ENCODE results near the gene FAM3C.
"Not testable (repeated sequence)": the region's sequence is repeated elsewhere in the genome, so short reads cannot be mapped to it uniquely, and the experiment has no call there.

FAM3C gene

GRCh38 chr7:121437470-121437869 lies 41.4 kb upstream of the FAM3C start:
- Histone ChIP-seq H3K36me3 (ENCODE audit: control insufficient read depth, low read length) (no peaks in the 10 kb centered on the region), H3K9me3 (ENCODE audit: control insufficient read depth, insufficient read depth, low read length) (peaks cover 3% of the 10 kb centered on the region; the same call in 1 of the 2 replicates), H4K20me1 (ENCODE audit: control insufficient read depth, insufficient read depth, low read depth, low read length) (no peaks in the 10 kb centered on the region), H3K79me2 (ENCODE audit: control insufficient read depth, low read length) (no peaks in the 10 kb centered on the region), H3K27ac (ENCODE audit: low read depth, low read length) (no peak overlapping the region), H3K4me1 (ENCODE audit: control insufficient read depth, low read length) (peaks cover 32% of the 10 kb centered on the region), H3K9me2 (replicated peaks; ENCODE audit: control insufficient read depth, low read length) (no peaks in the 10 kb centered on the region), H3K4me3 (ENCODE audit: low read length) (no peak overlapping the region), H3K4me2 (ENCODE audit: low read length) (peak overlapping the region; percentile 57), H3K27me3 (ENCODE audit: control insufficient read depth, low read length) (no peaks in the 10 kb centered on the region), H3F3A (ENCODE audit: control insufficient read depth, insufficient read depth) (peaks cover 4% of the 10 kb centered on the region; the same call in 1 of the 2 replicates)
- TF ChIP-seq CTCF (IDR thresholded peaks at IDR 0.05; ENCODE audit: low read depth, low read length, poor library complexity, severe bottlenecking): no peak

GRCh38 chr7:121436688-121437087 lies 40.6 kb upstream of the FAM3C start:
- no peaks in the 10 kb centered on the region for H3K27me3 ChIP-seq (ENCODE audit: control insufficient read depth, low read length)
- no peak overlapping the region for H3K27ac ChIP-seq (ENCODE audit: low read depth, low read length)
- no peaks in the 10 kb centered on the region for H3K79me2 ChIP-seq (ENCODE audit: control insufficient read depth, low read length)
- peaks cover 4% of the 10 kb centered on the region; the same call in 1 of the 2 replicates for H3F3A ChIP-seq (ENCODE audit: control insufficient read depth, insufficient read depth)
- no peak for TF ChIP-seq CTCF (IDR thresholded peaks at IDR 0.05; ENCODE audit: low read depth, low read length, poor library complexity, severe bottlenecking)
- no peaks in the 10 kb centered on the region for H4K20me1 ChIP-seq (ENCODE audit: control insufficient read depth, insufficient read depth, low read depth, low read length)
- H3K9me2 ChIP-seq (replicated peaks; ENCODE audit: control insufficient read depth, low read length): no peaks in the 10 kb centered on the region
- H3K36me3 ChIP-seq (ENCODE audit: control insufficient read depth, low read length): no peaks in the 10 kb centered on the region
- peaks cover 29% of the 10 kb centered on the region for H3K4me1 ChIP-seq (ENCODE audit: control insufficient read depth, low read length)
- H3K9me3 ChIP-seq (ENCODE audit: control insufficient read depth, insufficient read depth, low read length): peaks cover 3% of the 10 kb centered on the region; the same call in 1 of the 2 replicates
- no peak overlapping the region for H3K4me2 ChIP-seq (ENCODE audit: low read length)
- no peak overlapping the region for H3K4me3 ChIP-seq (ENCODE audit: low read length)

GRCh38 chr7:121436136-121436535 lies 40.0 kb upstream of the FAM3C start:
- Histone ChIP-seq H3K4me2 (ENCODE audit: low read length) (no peak overlapping the region), H3K36me3 (ENCODE audit: control insufficient read depth, low read length) (no peaks in the 10 kb centered on the region), H3K27ac (ENCODE audit: low read depth, low read length) (no peak overlapping the region), H3K4me3 (ENCODE audit: low read length) (no peak overlapping the region), H3F3A (ENCODE audit: control insufficient read depth, insufficient read depth) (peaks cover under 1% of the 10 kb centered on the region; the same call in 1 of the 2 replicates), H3K9me2 (replicated peaks; ENCODE audit: control insufficient read depth, low read length) (no peaks in the 10 kb centered on the region), H3K9me3 (ENCODE audit: control insufficient read depth, insufficient read depth, low read length) (peaks cover 3% of the 10 kb centered on the region; the same call in 1 of the 2 replicates), H3K79me2 (ENCODE audit: control insufficient read depth, low read length) (no peaks in the 10 kb centered on the region), H4K20me1 (ENCODE audit: control insufficient read depth, insufficient read depth, low read depth, low read length) (no peaks in the 10 kb centered on the region), H3K27me3 (ENCODE audit: control insufficient read depth, low read length) (no peaks in the 10 kb centered on the region), H3K4me1 (ENCODE audit: control insufficient read depth, low read length) (peaks cover 24% of the 10 kb centered on the region)
- TF ChIP-seq CTCF (IDR thresholded peaks at IDR 0.05; ENCODE audit: low read depth, low read length, poor library complexity, severe bottlenecking): no peak
- TF ChIP-seq EZH2phosphoT487 (IDR thresholded peaks at IDR 0.05; ENCODE audit: borderline replicate concordance, low read length): no peak

GRCh38 chr7:121433775-121434174 lies 37.7 kb upstream of the FAM3C start:
- no peaks in the 10 kb centered on the region for H3K9me2 ChIP-seq (replicated peaks; ENCODE audit: control insufficient read depth, low read length)
- H3K4me1 ChIP-seq (ENCODE audit: control insufficient read depth, low read length): peaks cover 17% of the 10 kb centered on the region
- no peaks in the 10 kb centered on the region for H3F3A ChIP-seq (ENCODE audit: control insufficient read depth, insufficient read depth)
- no peaks in the 10 kb centered on the region for H3K27me3 ChIP-seq (ENCODE audit: control insufficient read depth, low read length)
- H3K79me2 ChIP-seq (ENCODE audit: control insufficient read depth, low read length): no peaks in the 10 kb centered on the region
- H3K36me3 ChIP-seq (ENCODE audit: control insufficient read depth, low read length): no peaks in the 10 kb centered on the region
- H3K27ac ChIP-seq (ENCODE audit: low read depth, low read length): no peak overlapping the region
- no peak overlapping the region for H3K4me3 ChIP-seq (ENCODE audit: low read length)
- H4K20me1 ChIP-seq (ENCODE audit: control insufficient read depth, insufficient read depth, low read depth, low read length): no peaks in the 10 kb centered on the region
- TF ChIP-seq EZH2phosphoT487 (IDR thresholded peaks at IDR 0.05; ENCODE audit: borderline replicate concordance, low read length) (no peak), CTCF (IDR thresholded peaks at IDR 0.05; ENCODE audit: low read depth, low read length, poor library complexity, severe bottlenecking) (no peak)
- H3K4me2 ChIP-seq (ENCODE audit: low read length): no peak overlapping the region
- peaks cover 3% of the 10 kb centered on the region; the same call in 1 of the 2 replicates for H3K9me3 ChIP-seq (ENCODE audit: control insufficient read depth, insufficient read depth, low read length)

GRCh38 chr7:121432486-121432885 lies 36.4 kb upstream of the FAM3C start:
- not testable (repeated sequence) for H4K20me1 ChIP-seq (ENCODE audit: control insufficient read depth, insufficient read depth, low read depth, low read length); H3K4me2 ChIP-seq (ENCODE audit: low read length); H3K9me2 ChIP-seq (replicated peaks; ENCODE audit: control insufficient read depth, low read length); H3F3A ChIP-seq (ENCODE audit: control insufficient read depth, insufficient read depth); H3K4me3 ChIP-seq (ENCODE audit: low read length); H3K9me3 ChIP-seq (ENCODE audit: control insufficient read depth, insufficient read depth, low read length); H3K27me3 ChIP-seq (ENCODE audit: control insufficient read depth, low read length); H3K36me3 ChIP-seq (ENCODE audit: control insufficient read depth, low read length); H3K27ac ChIP-seq (ENCODE audit: low read depth, low read length); H3K79me2 ChIP-seq (ENCODE audit: control insufficient read depth, low read length)
- peaks cover 12% of the 10 kb centered on the region for H3K4me1 ChIP-seq (ENCODE audit: control insufficient read depth, low read length)

Measured in DOHH2 (cell line).